ENCODE data around the gene GID8. TPM values are rescaled to one million over a fixed set of nuclear protein-coding genes. Genes with fewer than 3 reads are reported as not detected.

The GID8 gene
- polyA plus RNA-seq, 1 experiment = 23.4 TPM

DNA sequence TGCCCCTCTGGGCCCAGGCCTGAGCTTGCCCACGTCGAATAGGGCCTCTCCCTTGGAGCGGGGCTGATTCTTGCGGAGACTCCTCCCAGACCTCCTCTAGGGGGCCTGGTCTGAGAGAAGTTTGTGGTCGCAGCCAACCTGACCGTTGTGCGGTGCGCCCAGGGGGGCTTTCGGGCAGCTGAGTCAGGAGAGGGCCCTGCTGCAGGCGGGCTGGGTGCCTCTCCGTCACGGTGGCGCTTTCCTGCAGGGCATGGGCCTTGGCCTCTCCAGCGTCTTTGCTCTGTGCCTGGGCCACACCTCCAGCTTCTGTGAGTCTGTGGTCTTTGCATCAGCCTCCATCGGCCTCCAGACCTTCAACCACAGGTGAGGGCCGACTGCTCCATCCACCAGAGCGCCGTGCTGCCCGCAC lies 27.4 kb downstream of the GID8 start:
- DNase-seq (ENCODE audit: low read depth) = no peak
- H3K27me3 ChIP-seq (ENCODE audit: control insufficient read depth, insufficient read depth, low read length) = no peaks in the 10 kb centered on the region
- ChIA-PET POLR2A (no interaction called here), CTCF (interaction anchor here (1.2 kb wide), 1 partner anchor 44 kb away, joined by 6 read pairs; no protein-coding TSS in a partner anchor)
- H3K4me3 ChIP-seq (ENCODE audit: low read depth, low read length) = no peak overlapping the region
- TF ChIP-seq, protein P1, sequence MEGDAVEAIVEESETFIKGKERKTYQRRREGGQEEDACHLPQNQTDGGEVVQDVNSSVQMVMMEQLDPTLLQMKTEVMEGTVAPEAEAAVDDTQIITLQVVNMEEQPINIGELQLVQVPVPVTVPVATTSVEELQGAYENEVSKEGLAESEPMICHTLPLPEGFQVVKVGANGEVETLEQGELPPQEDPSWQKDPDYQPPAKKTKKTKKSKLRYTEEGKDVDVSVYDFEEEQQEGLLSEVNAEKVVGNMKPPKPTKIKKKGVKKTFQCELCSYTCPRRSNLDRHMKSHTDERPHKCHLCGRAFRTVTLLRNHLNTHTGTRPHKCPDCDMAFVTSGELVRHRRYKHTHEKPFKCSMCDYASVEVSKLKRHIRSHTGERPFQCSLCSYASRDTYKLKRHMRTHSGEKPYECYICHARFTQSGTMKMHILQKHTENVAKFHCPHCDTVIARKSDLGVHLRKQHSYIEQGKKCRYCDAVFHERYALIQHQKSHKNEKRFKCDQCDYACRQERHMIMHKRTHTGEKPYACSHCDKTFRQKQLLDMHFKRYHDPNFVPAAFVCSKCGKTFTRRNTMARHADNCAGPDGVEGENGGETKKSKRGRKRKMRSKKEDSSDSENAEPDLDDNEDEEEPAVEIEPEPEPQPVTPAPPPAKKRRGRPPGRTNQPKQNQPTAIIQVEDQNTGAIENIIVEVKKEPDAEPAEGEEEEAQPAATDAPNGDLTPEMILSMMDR (IDR thresholded peaks at IDR 0.05; ENCODE audit: insufficient read depth, low read depth, low read length) = no peak
- peaks cover 35% of the 10 kb centered on the region for H3K36me3 ChIP-seq (ENCODE audit: control insufficient read depth, insufficient read depth, low read length)

DNA sequence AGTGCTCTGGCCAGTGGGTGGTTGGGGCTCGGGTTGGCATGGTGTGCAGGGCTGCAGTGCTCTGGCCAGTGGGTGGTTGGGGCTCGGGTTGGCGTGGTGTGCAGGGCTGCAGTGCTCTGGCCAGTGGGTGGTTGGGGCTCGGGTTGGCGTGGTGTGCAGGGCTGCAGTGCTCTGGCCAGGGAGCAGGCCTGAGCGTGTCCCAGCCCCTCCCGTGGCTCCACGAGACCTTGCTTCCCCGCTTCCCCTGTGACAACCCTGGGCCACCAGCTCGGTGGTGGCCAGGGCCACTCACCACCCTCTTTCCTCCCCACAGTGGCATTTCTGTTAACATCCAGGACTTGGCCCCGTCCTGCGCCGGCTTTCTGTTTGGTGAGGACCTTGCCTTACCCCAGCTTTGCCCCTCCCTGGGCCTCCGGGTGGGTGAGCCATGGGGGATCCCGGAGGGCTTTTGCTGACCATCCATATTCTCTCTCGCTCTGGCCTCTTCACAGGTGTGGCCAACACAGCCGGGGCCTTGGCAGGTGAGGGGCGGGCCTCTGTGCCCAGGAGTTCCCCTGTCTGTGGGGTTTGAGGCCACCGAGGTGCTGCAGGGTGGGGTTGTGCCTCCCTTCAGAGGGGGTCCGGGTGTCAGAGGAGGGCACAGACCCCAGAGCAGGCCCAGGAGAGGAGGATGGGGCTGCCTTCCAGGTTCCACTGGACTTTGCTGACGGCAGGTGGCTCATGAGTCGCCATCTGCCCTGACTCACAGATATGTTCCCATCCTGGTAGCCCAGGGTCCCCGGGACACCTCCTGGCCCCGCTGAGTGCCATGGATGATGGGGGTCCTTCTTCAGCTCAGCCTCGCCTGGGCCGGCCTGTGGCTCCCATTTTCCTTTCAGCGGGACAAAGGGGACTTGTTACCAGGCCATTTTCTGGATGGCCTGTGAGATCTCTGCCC lies 28.5 kb downstream of the GID8 start:
- TF ChIP-seq, protein P1 (IDR thresholded peaks at IDR 0.05; ENCODE audit: insufficient read depth, low read depth, low read length) = no peak
- no peaks in the 10 kb centered on the region for H3K27me3 ChIP-seq (ENCODE audit: control insufficient read depth, insufficient read depth, low read length)
- ChIA-PET POLR2A (no interaction called here), CTCF (no interaction called here)
- no peak for DNase-seq (ENCODE audit: low read depth)
- peaks cover 34% of the 10 kb centered on the region for H3K36me3 ChIP-seq (ENCODE audit: control insufficient read depth, insufficient read depth, low read length)
- H3K4me3 ChIP-seq (ENCODE audit: low read depth, low read length) = no peak overlapping the region

DNA sequence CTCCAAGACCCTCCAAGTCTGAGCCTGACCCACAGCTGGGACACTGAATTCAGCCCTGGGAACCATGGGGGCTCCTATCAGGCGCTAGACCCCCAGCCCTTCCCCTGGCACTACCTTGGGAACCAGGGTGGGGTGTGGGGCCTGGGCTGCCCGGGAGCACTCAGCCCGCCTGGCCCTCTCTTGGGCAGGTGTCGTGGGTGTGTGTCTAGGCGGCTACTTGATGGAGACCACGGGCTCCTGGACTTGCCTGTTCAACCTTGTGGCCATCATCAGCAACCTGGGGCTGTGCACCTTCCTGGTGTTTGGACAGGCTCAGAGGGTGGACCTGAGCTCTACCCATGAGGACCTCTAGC lies 29.2 kb downstream of the GID8 start:
- POLR2A ChIA-PET = no interaction called here

DNA sequence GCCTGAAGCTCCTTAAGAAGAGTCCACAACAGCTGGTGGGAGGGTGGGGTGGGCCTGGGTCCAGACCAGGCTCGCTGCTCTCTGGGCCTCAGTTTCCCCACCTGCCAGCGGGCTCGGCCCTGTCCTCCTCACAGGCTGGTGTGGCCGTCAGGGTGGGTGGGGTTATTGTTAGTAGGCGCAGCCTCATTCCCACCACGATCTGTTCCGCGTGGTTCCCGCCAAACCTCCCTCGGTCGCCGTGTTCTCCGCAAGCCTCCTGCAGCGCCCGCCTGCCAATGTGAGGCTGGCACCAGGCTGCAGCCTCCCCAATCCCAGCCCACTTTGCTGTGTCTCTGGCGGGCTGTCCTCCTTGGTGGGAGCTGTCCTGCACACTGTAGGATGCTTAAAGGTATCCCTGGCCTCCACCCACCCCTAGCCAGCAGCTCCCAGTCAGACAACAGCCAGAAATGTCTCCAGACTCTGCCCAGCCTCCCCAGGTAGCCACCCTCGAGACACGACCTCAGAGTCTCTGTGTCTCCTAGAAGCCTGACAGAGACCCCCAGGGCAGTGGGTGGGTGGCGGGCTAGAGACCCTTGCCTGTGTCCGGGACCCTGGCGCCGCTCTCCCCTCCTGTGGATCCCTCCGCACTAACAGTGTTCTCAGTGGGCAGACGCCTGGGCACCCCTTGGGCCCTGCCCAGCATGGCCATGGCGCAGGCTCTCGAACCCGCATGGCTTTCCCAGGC lies 29.8 kb downstream of the GID8 start:
- CTCF ChIA-PET = interaction anchor here (1.0 kb wide), 1 partner anchor 41 kb away, joined by 4 read pairs; no protein-coding TSS in a partner anchor

More for the DNA sequence above, 29.2 kb downstream of the GID8 start:
- CTCF ChIA-PET = no interaction called here
- no peak overlapping the region for H3K4me3 ChIP-seq (ENCODE audit: low read depth, low read length)
- no peak for DNase-seq (ENCODE audit: low read depth)
- H3K36me3 ChIP-seq (ENCODE audit: control insufficient read depth, insufficient read depth, low read length) = peaks cover 33% of the 10 kb centered on the region
- TF ChIP-seq, protein P1 (IDR thresholded peaks at IDR 0.05; ENCODE audit: insufficient read depth, low read depth, low read length) = no peak
- H3K27me3 ChIP-seq (ENCODE audit: control insufficient read depth, insufficient read depth, low read length) = no peaks in the 10 kb centered on the region

More for the DNA sequence above, 29.8 kb downstream of the GID8 start:
- POLR2A ChIA-PET = no interaction called here
- DNase-seq (ENCODE audit: low read depth) = no peak
- TF ChIP-seq, protein P1 (IDR thresholded peaks at IDR 0.05; ENCODE audit: insufficient read depth, low read depth, low read length) = no peak
- Histone ChIP-seq H3K4me3 (ENCODE audit: low read depth, low read length) (no peak overlapping the region), H3K27me3 (ENCODE audit: control insufficient read depth, insufficient read depth, low read length) (0 out of 2 replicates have a peak, but pooled peaks cover 2% of the 10 kb centered on the region), H3K36me3 (ENCODE audit: control insufficient read depth, insufficient read depth, low read length) (peaks cover 30% of the 10 kb centered on the region)

Data from BJ (cell line).